Rectal smooth muscle tissue (tissue), 1 donor: ENCODE results near the gene DIPK1A.

ENCODE experiments used
- H3K27ac ChIP-seq: one replicate; pipeline ENCODE4 v1.7.0; 2013; ENCODE audit warnings: low read depth, low read length, inconsistent platforms
- H3K27me3 ChIP-seq: one replicate; pipeline ENCODE4 v1.7.0; 2013; ENCODE audit warnings: low read length; ENCODE audit not compliant: control insufficient read depth, insufficient read depth
- H3K36me3 ChIP-seq: one replicate; pipeline ENCODE4 v1.7.0; 2013; ENCODE audit warnings: low read length; ENCODE audit not compliant: control insufficient read depth, insufficient read depth
- H3K4me1 ChIP-seq: one replicate; pipeline ENCODE4 v1.7.0; 2013; ENCODE audit warnings: low read length; ENCODE audit not compliant: control insufficient read depth, insufficient read depth
- H3K4me3 ChIP-seq: one replicate; pipeline ENCODE4 v1.7.0; 2013; ENCODE audit warnings: low read length
- H3K9ac ChIP-seq: one replicate; pipeline ENCODE4 v1.7.0; 2013; ENCODE audit warnings: low read length

The DIPK1A gene

DNA sequence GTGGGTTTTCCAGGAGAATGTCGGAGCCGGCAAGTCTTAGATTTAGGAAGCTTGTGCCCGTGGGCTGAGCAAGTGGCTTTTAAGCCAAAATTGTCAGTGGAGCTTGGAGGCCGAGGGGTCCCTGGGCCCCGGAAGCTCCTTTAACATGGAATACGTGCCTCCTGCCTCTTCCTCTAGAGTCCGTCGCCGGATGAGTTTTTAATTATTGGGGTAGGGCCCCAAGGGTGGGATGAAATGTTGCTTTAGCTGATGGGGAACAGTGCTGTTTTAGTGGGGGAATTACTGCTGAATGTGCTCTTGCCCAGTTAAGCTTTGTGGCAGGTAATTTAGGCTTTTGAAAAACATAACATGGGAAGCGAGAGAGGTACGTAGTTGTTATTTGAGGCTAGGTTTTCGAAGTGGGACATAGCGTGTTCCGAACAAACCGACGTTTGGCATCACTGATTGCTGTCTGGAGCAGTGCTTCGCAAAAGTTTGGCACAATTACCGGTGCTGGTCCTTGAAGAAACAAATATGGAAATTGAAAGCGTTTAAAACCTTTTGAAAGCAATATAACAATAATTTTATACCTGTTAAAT, 128.6 kb downstream of the DIPK1A start:
- H3K27ac ChIP-seq: peak overlapping the region; percentile 96
- H3K9ac ChIP-seq: peak overlapping the region; percentile 99
- no peaks in the 10 kb centered on the region for H3K27me3 ChIP-seq
- H3K4me3 ChIP-seq: peak overlapping the region; percentile 98
- H3K36me3 ChIP-seq: peaks cover 15% of the 10 kb centered on the region
- peaks cover 23% of the 10 kb centered on the region for H3K4me1 ChIP-seq

- H3K36me3 ChIP-seq: peaks cover 13% of the 10 kb centered on the region
- peak within 1 kb of the TSS; percentile 96 for H3K27ac ChIP-seq
- peak within 1 kb of the TSS; percentile 99 for H3K9ac ChIP-seq
- H3K4me3 ChIP-seq: peak within 1 kb of the TSS; percentile 98
- peaks cover 23% of the 10 kb centered on the region for H3K4me1 ChIP-seq
- H3K27me3 ChIP-seq: no peaks in the 10 kb centered on the region
These were observed 129.3 kb downstream of the DIPK1A start, which contains the start of gene RPL5 for GRCh38 chr1:92831762-92832536. Gene RPL5, plus strand, starts transcription at chr1:92832040. Its CDS starts 75 bp downstream, at chr1:92832115.

- H3K36me3 ChIP-seq: peaks cover 7% of the 10 kb centered on the region
- H3K9ac ChIP-seq: no peak overlapping the region
- H3K27ac ChIP-seq: no peak overlapping the region
- peak overlapping the region; percentile 98 for H3K4me3 ChIP-seq
- H3K27me3 ChIP-seq: no peaks in the 10 kb centered on the region
- peaks cover 23% of the 10 kb centered on the region for H3K4me1 ChIP-seq
These were observed 129.9 kb downstream of the DIPK1A start for GRCh38 chr1:92831368-92831761.

DNA sequence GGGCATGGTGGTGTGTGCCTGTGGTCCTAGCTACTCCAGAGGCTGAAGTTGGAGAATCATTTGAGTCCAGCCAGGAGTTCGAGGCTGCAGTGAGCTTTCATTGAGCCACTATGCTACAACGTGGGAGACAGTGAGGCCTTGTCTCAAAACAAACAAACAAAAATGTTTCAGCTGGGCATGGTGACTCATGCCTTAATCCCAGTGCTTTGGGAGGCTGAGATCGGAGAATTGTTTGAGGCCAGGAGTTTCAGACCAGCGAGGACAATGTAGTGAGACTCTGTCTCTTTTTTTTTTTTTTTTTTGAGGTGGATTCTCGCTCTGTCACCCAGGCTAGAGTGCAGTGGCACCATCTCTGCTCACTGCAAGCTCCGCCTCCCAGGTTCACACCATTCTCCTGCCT, 134.5 kb downstream of the DIPK1A start:
- no peaks in the 10 kb centered on the region for H3K4me1 ChIP-seq
- H3K27me3 ChIP-seq: no peaks in the 10 kb centered on the region
- H3K36me3 ChIP-seq: no peaks in the 10 kb centered on the region
- H3K27ac ChIP-seq: no peak overlapping the region
- H3K9ac ChIP-seq: no peak overlapping the region
- H3K4me3 ChIP-seq: no peak overlapping the region

- H3K27me3 ChIP-seq: no peaks in the 10 kb centered on the region
- H3K27ac ChIP-seq: no peak overlapping the region
- no peaks in the 10 kb centered on the region for H3K4me1 ChIP-seq
These were observed 138.4 kb downstream of the DIPK1A start for GRCh38 chr1:92822879-92823278.

GRCh38 chr1:92820551-92820950, 140.7 kb downstream of the DIPK1A start:
- Histone ChIP-seq H3K27me3 (no peaks in the 10 kb centered on the region), H3K27ac (no peak overlapping the region), H3K4me3 (no peak overlapping the region), H3K4me1 (no peaks in the 10 kb centered on the region), H3K36me3 (no peaks in the 10 kb centered on the region), H3K9ac (no peak overlapping the region)

More at GRCh38 chr1:92822879-92823278, 138.4 kb downstream of the DIPK1A start:
- no peak overlapping the region for H3K4me3 ChIP-seq
- no peaks in the 10 kb centered on the region for H3K36me3 ChIP-seq
- no peak overlapping the region for H3K9ac ChIP-seq

GRCh38 chr1:92820024-92820423, 141.2 kb downstream of the DIPK1A start:
- H3K36me3 ChIP-seq: no peaks in the 10 kb centered on the region
- no peaks in the 10 kb centered on the region for H3K4me1 ChIP-seq
- H3K9ac ChIP-seq: no peak overlapping the region
- no peak overlapping the region for H3K4me3 ChIP-seq
- H3K27me3 ChIP-seq: no peaks in the 10 kb centered on the region
- H3K27ac ChIP-seq: no peak overlapping the region

DNA sequence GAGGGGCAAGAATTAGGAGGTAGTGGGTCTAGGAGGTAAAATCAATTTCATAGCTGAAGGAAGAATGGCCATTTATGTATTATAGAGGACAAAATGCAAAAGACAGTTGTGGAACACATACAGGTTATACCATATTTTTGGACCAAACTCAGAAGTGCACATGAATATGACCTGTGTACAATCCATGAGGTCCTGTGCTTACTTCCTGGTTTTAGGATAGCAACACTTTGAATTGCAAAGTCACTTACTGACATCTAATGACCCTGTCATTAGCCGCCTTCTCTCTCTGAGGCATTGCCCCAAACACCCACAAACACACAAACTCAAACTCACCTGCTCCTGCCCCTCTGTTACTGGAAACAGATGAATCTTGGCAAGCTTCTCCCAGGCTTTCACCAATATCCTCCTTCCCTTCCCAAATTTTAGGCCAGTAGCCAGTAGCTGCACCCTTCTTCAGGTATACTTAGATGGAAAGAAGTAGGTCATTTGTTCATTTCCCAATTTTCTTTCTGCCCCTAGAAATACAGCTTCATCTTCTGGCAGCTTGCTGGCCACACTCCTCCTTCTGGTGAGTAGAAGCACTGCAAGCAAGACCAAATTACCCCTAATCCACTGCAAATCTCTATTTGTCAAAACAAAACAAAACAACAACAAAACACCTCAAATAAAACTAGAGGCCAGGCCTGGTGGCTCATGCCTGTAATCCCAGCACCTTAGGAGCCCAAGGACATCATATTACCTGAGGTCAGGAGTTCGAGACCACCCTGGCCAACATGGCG, 143.1 kb downstream of the DIPK1A start:
- no peaks in the 10 kb centered on the region for H3K4me1 ChIP-seq
- H3K4me3 ChIP-seq: no peak overlapping the region
- H3K9ac ChIP-seq: no peak overlapping the region
- H3K27ac ChIP-seq: no peak overlapping the region
- H3K36me3 ChIP-seq: no peaks in the 10 kb centered on the region
- no peaks in the 10 kb centered on the region for H3K27me3 ChIP-seq

DNA sequence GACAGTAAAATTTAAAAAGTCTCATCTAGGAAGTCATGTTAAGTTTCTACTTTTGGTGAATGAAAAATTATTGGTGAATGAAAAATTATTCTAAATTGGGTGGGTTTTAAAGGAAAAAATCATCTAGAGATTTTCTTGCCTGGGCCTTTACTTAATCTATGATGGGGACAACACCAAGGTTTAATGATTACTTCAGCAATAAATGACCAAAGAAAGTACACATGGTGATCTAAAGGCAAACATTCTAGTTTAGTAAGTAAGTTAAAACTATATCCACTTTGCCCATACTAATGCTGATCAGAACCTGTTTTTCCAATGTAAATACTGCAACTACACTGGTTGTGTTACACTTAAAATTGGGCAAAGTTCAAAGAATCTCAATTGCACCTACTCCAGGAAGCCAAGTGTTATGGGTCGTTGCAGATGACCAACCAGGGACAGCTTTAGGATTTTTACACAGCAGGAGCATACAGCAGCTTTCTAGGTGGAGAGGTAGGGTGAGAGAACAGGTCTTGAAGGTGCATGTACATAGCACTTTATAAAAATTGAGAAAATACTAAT, 144.0 kb downstream of the DIPK1A start:
- no peaks in the 10 kb centered on the region for H3K4me1 ChIP-seq
- no peak overlapping the region for H3K27ac ChIP-seq
- H3K4me3 ChIP-seq: no peak overlapping the region
- no peak overlapping the region for H3K9ac ChIP-seq
- H3K36me3 ChIP-seq: no peaks in the 10 kb centered on the region
- no peaks in the 10 kb centered on the region for H3K27me3 ChIP-seq

DNA sequence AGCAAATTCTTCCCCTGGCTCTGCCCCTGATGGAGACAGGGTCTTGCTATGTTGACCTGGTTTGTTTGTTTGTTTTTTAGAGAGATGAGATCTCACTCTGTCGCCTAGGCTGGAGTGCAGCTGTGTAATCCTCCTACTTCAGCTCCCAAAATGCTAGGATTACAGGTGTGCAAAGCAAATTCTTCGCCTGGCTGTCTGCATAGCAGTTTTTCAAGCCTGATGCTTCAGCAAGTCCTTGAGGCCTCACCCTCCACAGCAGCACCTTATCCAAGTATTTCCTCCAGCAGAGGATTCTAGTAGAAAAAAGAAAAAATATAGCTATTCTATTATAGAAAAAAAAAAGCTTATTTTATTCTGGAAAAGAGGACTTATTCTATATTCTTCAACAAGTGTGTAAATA, 144.5 kb downstream of the DIPK1A start:
- H3K27ac ChIP-seq: no peak overlapping the region
- no peaks in the 10 kb centered on the region for H3K27me3 ChIP-seq
- no peaks in the 10 kb centered on the region for H3K4me1 ChIP-seq
- no peak overlapping the region for H3K9ac ChIP-seq
- H3K4me3 ChIP-seq: no peak overlapping the region
- H3K36me3 ChIP-seq: no peaks in the 10 kb centered on the region

DNA sequence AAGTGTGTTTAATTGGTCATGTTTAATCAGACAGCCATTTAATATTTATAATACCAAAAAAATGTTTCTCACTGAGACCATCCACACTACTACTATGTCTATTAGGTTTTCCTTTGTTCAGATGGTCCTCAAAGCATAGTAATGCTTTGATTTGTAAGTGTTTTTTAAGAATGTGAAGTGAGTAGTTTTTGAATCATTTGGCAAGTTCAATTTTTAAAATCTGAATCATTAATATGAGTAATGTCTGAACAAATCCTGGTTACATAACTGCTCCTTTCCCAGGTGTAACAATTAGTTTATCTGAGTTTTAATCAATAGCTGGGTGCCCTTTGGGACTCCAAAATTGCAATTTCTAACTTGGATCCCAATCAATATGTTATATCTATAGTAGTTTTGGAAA, 152.9 kb downstream of the DIPK1A start:
- H3K36me3 ChIP-seq: no peaks in the 10 kb centered on the region
- H3K4me1 ChIP-seq: no peaks in the 10 kb centered on the region
- H3K27me3 ChIP-seq: no peaks in the 10 kb centered on the region
- no peak overlapping the region for H3K27ac ChIP-seq
- no peak overlapping the region for H3K4me3 ChIP-seq
- H3K9ac ChIP-seq: no peak overlapping the region

DNA sequence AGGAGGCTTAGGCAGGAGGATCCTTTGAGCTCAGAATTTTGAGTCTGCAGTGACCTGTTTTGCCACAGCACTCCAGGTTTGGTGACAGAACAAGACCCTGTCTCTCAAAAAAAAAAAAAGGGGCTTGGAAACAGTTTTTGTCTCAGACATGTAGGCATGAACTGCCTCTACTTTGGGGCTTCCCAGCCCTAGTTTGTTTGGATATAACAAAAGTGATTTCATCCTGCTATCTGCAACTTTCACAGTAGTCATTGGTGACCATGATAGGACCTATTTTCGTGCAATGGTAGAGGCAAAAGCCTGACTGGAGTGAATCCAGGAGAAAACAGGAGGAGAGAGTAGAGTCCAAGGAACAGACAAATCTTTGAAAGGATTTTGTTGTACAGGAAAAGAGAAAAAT, 156.0 kb downstream of the DIPK1A start:
- Histone ChIP-seq H3K27ac (no peak overlapping the region), H3K4me3 (no peak overlapping the region), H3K4me1 (no peaks in the 10 kb centered on the region), H3K9ac (no peak overlapping the region), H3K36me3 (no peaks in the 10 kb centered on the region), H3K27me3 (no peaks in the 10 kb centered on the region)
